MM.1S (cell line): ENCODE data around the gene SLC8A1.

Experiments used
- EZH2 ChIP-seq: fragments of 300-600 bp; sonication (generic); optimal IDR thresholded peaks from 2 replicates; pipeline ENCODE3; 2017; ENCODE audit warnings: low read depth, mild to moderate bottlenecking, antibody characterized with exemption, low read length, mixed read lengths
- EZH2phosphoT487 ChIP-seq: fragments of 300-600 bp; sonication (generic); IDR thresholded peaks from 2 replicates; pipeline ENCODE4 v1.6.1; 2018; ENCODE audit warnings: antibody characterized with exemption, low read length
- TF ChIP-seq, protein P1 (sequence below): fragments of 300-600 bp; sonication (generic); IDR thresholded peaks from 2 replicates; pipeline ENCODE4 v1.5.1; 2016; ENCODE audit warnings: antibody characterized with exemption, low read length, mixed read lengths

DNA sequence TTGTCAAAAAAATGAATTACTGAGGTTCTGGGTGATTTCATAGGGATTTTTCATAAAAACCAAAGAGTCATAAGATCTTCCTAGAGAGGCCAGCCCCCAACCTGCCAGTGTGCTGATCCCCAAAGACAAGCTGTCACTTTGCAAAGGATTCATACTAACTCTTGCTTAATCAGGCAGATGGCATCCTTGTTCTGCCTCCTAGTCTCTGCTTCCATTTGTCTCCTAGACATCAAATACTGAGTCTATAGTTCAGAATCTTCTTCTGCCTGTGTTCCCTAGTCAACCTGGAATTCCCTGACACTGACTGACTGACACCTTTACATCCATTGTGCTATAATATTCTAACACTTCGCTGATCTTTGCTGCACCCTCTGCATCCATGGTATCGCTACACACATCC is 84.9 kb downstream of the SLC8A1 start:
- TF ChIP-seq, protein P1, sequence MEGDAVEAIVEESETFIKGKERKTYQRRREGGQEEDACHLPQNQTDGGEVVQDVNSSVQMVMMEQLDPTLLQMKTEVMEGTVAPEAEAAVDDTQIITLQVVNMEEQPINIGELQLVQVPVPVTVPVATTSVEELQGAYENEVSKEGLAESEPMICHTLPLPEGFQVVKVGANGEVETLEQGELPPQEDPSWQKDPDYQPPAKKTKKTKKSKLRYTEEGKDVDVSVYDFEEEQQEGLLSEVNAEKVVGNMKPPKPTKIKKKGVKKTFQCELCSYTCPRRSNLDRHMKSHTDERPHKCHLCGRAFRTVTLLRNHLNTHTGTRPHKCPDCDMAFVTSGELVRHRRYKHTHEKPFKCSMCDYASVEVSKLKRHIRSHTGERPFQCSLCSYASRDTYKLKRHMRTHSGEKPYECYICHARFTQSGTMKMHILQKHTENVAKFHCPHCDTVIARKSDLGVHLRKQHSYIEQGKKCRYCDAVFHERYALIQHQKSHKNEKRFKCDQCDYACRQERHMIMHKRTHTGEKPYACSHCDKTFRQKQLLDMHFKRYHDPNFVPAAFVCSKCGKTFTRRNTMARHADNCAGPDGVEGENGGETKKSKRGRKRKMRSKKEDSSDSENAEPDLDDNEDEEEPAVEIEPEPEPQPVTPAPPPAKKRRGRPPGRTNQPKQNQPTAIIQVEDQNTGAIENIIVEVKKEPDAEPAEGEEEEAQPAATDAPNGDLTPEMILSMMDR = no peak
- TF ChIP-seq EZH2 (no peak), EZH2phosphoT487 (no peak)
